HG02571 (cell line): ENCODE data around the gene C2orf92.
A peak's percentile ranks its signal among the peaks of the same experiment; 100 is the strongest.
"Not testable (repeated sequence)": the region's sequence is repeated elsewhere in the genome, so short reads cannot be mapped to it uniquely, and the experiment has no call there.

Experiments
- ATAC-seq: cut with Tn5 transposase; IDR thresholded peaks from one replicate; pipeline ENCODE4 v1.9.1; 2021; ENCODE audit warnings: mild to moderate bottlenecking, moderate library complexity; ENCODE audit not compliant: unreplicated experiment

The C2orf92 gene

DNA sequence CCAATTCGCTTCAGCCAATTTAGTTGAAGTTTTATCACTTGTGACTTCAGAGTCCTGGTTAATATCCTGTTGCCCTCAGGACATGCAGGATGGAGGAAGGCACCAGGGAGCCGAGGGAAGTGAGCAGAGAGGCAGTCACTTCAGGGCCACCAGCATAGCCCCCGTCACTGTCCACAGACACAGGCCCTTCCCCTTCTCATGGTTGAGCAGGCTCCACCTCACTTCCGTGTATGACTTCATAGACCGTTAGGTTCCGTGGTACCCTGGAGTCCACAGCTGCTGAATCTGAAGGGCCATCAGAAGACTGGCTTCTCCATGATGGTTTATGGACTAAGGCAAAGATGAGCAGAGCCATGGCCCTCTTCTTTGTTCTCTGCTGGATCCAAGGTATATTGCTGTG lies at the start of gene C2orf92:
Gene C2orf92 (plus strand): TSS at position 266 of the 400 bp plus-strand sequence. CDS start 76 bp downstream, at position 342.
- ATAC-seq: no peak

DNA sequence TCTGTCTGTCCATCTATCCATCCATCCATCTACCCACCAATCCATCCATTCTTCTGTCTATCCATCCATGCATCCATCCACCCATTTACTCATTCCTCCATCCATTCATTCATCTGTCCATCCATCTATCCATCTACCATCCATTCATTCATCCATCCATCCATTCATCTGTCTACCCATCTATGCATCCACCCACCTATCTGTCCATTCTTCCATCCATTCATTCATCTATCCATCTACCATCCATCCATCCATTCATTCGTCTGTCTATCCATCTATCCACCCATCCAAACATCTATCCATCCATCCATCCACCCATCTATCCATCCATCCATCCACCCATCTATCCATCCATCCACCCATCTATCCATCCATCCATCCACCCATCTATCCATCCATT lies 49.0 kb upstream of the C2orf92 start:
- not testable (repeated sequence) for ATAC-seq

DNA sequence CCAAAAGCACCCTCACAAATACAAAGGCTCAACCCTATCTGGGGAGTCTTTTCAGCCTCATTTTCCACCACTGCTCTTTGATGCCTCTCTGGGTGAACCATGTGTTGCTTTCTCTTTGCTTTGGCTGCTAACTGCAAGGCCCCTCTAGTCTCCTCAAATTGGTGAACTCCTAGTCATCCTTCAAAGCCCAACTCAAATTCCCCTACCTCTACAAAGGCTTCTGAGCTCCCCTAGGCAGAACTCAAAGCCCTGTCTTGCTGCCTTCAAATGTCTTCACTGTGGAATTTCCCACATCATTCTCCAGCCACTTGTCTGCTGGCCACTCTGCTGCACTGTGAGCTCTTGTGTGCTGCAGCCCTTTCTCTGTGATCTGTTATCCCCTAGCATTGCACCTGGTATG lies 46.5 kb upstream of the C2orf92 start:
- ATAC-seq: not testable (repeated sequence)

DNA sequence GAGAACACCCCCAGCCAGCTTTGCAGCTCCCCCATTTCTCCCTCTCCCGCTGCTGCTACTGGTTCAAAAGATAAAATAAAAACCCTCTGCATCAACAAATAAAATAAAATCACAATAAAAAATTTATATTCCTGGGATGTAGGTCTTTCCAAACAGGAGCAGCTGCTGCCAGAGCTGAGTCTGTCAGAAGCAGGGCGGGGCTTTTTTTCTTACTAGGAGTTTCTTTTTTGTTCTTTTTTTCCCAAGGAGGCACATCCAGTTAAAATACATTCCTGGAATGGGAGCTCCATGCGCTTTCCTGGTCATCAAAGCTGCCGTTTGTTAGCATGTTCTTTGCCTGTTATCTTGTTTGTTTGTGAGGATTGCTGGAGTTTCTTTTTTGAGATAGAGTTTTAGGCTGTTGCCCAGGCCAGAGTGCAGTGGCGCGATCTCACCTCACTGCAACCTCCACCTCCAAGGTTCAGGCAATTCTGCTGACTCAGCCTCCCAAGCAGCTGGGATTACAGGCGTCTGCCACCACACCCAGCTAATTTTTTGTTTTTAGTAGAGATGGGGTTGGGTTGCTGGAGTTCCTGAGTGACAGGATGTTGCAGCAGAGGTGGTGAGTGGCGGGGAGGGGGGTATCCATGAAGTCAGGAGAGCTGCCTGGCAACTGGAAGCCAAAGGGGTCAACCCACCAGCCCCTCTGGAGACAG lies 44.0 kb upstream of the C2orf92 start:
- not testable (repeated sequence) for ATAC-seq

DNA sequence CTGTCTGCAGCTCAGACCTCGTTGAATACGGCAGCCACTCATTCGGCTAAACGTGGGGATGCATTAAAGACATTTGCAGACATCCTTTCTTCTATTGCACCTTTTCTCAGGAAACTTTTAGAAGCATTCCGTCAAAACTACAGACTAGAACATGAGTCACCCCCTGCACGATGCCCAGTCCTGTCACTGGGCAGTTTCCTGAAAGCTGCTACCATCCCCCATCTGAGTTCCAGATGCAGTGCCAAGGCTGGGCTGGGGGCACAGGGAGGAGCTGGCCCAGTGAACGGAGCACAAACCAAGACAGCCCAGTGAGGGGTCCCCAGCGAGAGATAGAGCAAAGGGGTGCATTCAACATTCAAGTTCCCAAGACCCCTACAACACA lies 43.5 kb upstream of the C2orf92 start:
- ATAC-seq: not testable (repeated sequence)

DNA sequence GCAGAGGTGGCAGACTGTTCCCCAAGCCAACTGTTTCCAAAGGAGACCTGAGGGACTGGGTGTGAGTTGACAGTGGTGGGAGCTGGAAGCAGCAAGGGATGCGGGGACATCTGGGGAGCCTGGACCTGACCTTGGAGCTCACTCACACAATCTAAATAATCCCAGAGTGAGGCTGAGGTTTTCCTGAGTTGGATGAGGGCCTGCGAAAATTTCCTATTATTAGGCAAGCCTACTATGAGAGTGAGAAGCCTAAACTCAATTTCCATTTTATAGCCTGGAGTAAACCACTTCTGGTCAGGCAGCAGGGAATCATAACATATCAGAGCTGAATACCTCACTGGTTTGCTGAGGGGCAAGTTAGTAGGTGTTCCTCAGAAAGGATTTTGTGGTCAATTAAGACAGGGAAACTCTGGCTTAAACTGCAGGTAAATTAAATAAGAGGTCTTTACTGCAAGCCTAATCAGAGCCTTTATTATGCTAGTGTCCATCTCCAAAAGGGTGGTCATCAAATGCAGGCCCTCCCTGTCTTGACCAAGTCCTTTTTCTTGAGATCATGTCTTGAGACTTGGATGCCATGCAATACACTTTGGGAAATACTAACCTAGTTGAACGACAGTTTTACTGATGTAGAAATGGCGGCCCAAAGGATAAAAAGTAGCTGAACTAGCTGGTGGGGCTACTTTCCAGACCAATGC lies 25.3 kb upstream of the C2orf92 start:
- ATAC-seq: no peak

DNA sequence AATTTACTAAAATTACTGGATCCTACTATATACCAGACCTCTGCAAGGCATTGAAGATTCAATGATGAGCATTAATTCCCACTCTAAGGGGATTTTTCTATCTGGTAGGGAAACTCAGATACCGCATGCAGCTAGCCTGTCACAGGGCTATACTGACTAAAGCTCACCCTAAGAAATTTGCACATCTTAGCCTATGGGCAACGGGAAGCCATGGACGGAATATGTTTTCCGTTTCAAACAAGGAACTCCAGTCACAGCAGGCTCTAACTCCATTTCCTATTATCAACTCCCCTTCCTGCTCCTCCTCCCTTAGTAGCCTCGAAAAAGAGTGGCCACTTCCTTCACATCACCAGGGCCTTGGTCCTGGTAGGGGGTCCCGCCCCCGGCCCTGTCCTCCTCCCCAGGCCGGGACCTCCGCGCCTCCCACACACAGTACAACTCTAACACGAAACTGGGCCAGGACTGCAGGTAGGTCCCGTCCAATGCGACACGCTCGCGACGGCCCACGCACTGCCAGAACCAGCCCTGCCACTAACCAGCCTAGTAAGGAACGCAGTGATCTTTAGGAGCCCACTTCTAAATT lies 24.3 kb upstream of the C2orf92 start:
- ATAC-seq: peak; percentile 36

DNA sequence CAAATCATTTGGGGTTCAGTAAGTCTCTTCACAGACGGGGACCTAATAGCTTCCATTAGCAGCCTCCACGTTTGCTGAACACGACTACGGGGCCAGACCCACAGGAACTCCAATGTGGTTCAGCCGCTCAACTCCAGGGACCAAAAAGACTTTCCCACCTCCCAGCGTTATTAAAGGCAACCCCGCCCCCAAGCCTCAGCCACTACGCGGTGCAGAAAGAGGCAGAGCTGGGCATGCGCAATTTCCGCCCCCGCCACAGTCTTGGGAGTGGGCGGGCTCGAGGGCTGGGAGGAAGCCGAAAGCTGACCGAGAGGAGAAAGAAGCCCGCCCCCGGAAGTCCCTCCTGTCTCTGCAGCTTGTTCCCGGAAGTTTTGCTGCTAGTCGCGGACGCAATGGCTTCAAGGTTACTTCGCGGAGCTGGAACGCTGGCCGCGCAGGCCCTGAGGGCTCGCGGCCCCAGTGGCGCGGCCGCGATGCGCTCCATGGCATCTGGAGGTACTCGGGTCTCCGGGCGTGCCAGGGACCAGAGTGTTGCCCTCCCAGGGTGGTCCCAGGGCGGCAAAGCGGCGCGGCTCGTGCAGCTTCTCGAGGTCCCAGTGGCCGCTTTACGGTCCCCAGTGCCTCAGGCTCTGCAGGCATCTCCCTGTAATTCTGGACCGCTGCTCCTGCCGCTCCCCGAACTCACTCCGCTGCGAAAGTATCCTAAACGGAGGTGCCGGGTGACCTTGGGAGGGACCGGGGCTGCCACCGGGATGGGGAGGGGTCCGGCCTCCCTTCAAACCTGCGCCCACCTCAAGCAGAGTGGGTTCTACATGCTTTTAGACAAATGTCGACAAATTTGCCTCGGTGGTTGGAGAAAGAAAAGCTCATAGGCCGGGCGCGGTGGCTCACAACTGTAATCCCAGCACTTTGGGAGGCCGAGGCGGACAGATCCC lies 23.6 kb upstream of the C2orf92 start, which contains the start of gene COX5B:
Gene COX5B (plus strand): TSS at position 368 of the 935 bp plus-strand sequence. CDS start 25 bp downstream, at position 393.
- peak; percentile 96 for ATAC-seq

DNA sequence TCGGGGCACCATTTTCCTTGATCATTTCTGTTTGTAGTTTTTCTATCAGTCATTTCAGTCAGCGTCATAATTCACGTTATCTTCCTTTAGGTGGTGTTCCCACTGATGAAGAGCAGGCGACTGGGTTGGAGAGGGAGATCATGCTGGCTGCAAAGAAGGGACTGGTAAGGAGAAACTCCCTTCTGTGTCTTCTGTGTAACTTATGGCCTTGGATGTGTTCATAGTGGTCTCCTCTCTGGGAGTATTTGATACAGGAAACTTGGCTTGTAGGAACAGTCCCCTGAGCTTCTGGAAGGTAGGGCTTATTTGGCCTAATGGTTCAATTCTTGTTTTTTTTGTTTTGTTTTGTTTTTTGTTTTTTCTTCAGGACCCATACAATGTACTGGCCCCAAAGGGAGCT lies 22.5 kb upstream of the C2orf92 start:
- no peak for ATAC-seq

DNA sequence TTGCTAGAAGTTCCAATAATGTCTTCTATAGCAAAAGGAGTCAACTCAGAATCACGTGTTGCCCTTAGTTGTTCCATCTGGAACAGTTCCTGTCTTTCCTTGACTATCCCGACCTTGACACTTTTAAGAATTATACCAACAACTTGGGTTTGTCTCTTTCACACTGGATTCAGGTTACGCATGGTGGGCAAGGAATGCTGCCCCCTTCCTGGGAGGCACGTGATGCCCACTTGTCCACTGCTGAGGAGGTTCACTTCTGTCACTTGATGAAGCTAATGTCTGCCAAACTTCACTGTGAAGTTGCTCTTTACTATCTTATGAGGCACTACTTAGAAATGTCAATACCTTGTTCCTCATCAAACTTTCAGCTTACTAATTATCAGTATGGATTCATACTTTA lies 18.4 kb upstream of the C2orf92 start:
- no peak for ATAC-seq

DNA sequence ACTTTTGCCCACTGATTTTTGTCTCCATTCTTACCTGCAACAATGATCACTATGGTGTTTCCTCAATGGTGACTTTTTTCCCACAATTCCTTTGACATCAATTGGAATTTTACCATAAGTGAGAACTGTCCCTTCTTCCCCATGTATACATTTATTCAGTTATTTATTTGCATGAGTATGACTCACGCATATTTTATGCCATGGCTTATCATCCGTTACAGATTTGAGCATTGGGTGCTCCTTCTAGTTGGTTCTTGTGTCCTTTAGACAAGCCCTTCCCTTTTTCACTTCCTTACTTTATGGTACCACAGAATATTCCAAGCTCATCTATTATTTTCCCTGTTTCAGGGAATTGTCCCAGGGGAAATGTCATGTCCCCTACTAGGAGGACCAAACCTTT lies 16.0 kb upstream of the C2orf92 start:
- no peak for ATAC-seq

DNA sequence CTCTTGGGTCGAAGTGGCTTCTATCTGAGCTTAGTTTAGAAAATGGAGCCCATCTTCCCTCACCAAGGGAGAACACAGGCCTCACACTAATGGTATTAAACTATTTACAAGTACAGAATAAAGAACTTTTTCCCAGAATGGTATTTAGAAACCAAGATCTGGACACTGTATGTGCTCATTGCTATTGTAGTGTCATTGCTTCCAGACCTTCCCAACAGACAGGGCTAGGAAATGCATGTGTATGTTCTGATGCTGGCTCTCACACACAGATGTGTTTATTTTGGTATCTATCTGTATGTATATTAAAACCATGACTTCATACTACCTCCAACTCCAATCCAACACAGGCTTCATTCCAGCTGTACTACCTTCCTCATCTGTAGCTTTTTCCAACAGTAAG lies 15.6 kb upstream of the C2orf92 start:
- ATAC-seq: no peak

DNA sequence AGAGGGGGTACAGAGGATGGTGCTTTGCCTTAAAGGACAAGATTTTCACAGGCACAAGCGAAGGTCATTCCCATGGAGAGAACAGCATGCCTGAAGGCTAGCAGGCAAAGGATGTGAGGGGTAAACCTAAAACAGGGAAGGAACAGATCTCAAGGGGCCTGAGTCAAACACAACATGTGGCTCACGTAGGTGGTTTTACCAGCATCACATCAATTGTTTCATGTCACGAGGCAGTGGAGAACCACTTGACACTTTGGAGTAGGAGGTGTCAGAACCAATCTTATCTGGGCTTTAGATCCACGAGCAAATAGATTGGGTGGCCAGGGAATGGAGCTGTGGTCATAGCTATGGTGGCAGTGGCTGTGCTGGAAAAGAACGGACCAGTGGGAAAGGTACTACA lies 15.2 kb upstream of the C2orf92 start:
- no peak for ATAC-seq

DNA sequence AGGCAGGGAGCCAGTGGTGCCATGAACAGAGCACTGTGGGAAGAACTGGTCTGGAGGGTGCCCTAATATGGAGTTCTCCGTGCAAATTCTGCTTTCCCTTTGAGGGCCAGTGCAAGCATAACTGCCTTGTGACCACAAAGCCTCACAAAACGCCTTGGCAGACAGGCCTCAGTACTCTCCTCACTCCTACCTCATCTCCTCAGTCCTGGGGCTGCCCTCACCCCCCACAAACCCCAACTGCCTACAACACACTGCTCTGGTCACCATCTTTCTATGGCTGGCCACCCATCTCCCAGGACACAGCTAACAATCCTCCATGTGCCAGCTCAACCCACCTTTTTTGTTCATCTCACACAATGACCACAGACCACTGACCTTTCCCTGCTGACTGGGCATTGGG lies 14.7 kb upstream of the C2orf92 start:
- no peak for ATAC-seq

DNA sequence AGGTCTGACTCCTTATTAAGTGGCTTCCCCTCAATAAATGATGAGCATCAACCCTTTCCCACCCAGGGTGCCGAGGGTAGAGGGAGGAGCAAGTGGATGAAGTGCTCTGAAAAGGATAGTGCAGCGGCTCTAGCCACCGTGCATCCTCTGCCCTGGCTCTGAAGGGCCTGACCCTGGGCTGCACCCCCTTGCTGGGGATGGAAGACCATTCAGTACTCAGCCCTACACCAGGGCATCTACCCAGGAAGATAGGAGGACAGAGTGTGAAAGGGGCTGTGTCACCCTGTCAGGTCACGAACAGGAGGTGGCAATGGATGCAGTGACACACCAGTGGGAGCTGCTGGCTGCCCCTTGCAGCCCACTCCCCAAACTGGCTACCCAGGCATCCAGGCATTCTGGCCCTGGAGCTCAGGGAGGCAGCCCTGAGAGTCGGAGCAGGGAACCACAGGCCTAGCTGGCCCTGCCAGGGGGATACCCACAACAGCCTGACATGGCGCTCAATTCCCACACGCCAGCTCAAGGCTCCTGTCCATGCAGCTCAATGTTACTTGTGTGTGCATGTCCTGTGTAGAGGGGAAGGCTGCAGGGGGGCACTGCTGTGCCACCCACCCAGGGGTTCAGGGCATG lies 13.3 kb upstream of the C2orf92 start:
- no peak for ATAC-seq

DNA sequence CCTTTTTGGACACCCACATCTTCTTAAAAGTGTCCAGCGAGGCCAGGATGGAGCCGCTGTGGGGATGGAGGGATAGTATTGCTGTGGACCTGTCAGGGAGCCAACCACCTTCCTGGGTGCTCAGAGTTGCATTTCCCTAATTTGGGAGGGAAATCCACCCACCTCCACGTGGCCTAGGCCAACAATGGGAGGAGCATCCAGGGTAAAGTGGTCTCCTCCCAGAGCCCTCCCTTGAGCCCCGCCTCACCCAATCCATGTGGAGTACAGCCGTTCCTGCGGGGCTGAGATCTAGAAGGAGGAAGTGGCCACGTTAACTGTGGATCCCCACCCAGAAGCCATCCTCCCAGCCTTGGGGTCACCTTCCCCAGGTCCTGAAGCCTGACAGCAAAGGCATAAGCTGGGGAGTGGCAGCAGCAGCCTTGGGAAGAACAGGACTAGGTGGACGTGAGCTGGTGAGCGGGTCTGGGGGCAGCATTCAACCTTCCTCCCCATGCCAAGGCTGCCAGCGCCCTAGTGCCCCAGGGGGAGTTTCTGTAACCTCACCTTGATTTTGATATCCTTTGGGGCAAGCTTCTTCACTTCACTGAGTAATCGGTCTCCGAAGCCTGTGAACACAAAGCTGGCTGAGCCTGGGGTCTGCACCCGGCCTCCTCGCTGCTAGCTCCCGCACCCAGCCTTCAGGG lies 12.5 kb upstream of the C2orf92 start:
- ATAC-seq: no peak

DNA sequence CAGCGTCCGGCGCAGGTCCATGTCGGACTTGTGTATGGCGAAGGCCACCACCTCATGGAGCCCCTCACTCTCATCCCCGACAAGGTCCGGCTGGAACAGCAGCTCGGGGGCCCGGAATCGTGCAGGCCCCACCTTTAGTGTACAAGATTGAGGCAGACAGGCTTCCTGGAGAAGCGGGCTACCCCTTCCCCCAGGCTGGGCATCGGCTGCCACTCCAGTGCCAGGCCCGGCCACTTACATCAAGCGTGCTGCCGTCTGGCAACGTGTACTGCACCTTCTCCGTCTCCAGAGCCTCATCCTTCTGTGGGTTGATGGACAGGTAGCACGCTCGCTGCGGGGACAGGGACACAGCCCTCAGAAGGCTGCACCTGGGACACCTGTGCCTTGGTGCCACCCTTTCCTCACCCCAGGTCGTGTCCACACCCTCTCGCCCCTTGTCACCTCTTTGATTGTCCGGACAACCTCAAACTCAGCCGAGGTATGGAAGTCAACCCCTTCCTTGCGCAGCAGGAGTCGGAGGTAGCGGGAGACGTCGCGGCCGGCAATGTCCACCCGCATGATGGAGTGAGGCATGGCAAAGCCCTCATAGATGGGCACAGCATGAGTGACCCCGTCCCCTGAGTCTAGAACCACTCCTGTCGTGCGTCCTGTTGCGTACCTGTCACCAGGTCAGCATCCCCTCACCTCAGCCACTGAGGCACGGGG lies 11.4 kb upstream of the C2orf92 start:
- ATAC-seq: no peak

DNA sequence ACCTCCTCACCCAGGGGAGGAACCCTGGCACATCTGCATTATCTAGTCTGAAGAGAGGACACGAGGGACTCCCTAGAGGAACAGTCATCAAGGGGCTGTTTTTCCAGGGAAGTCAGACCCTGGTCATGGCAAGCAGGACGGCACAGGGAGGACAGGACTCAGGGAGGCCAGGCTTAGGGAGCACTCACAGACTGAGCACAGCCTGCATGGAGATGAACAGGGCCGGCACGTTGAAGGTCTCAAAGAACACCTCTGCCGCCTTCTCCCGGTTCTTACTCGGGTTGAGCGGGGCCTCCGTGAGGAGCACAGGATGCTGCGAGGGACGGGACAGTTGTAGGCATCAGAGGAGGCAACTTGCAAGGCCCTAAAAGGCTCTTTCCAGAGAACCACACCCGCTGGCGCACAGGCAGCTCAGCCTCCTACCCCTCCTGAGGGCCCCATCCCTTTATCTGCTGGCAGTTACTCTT lies 10.8 kb upstream of the C2orf92 start:
- no peak for ATAC-seq
